Skeletal muscle cell (primary cell): ENCODE results near the gene DESI1.
"Not testable (repeated sequence)": the region's sequence is repeated elsewhere in the genome, so short reads cannot be mapped to it uniquely, and the experiment has no call there.

Experiments
- DNase-seq: peaks from one replicate; pipeline ENCODE4 v3.0.0-alpha.2; 2010; ENCODE audit warnings: low read depth
- H3K4me3 ChIP-seq: 2 replicates; pipeline ENCODE4 v1.5.1; 2011; ENCODE audit warnings: low read depth, mild to moderate bottlenecking, control low read depth, low read length, moderate library complexity

DESI1 gene

GRCh38 chr22:41595703-41596102 lies 25.1 kb downstream of the DESI1 start:
- no peak for DNase-seq
- H3K4me3 ChIP-seq: no peak overlapping the region

GRCh38 chr22:41593336-41593960 lies 27.4 kb downstream of the DESI1 start:
- H3K4me3 ChIP-seq, DNase-seq: not testable (repeated sequence)

- DNase-seq: peak; percentile 98
- peak within 1 kb of the TSS; percentile 89 for H3K4me3 ChIP-seq
These were observed 31.2 kb downstream of the DESI1 start, which contains the start of gene PMM1 for GRCh38 chr22:41589391-41590241. Gene PMM1, minus strand, starts transcription at chr22:41589840. Its CDS starts 35 bp downstream, at chr22:41589805.

- H3K4me3 ChIP-seq: no peak overlapping the region
- no peak for DNase-seq
These were observed 33.5 kb downstream of the DESI1 start for GRCh38 chr22:41587347-41587723.

- DNase-seq: no peak
- H3K4me3 ChIP-seq: no peak overlapping the region
These were observed 34.9 kb downstream of the DESI1 start for GRCh38 chr22:41585898-41586297.

GRCh38 chr22:41584881-41585280 lies 36.0 kb downstream of the DESI1 start:
- no peak for DNase-seq

GRCh38 chr22:41582694-41583093 lies 38.1 kb downstream of the DESI1 start:
- H3K4me3 ChIP-seq: no peak overlapping the region
- no peak for DNase-seq

More at GRCh38 chr22:41584881-41585280, 36.0 kb downstream of the DESI1 start:
- H3K4me3 ChIP-seq: no peak overlapping the region

- no peak for DNase-seq
- H3K4me3 ChIP-seq: no peak overlapping the region
These were observed 40.9 kb downstream of the DESI1 start for GRCh38 chr22:41579997-41580355.

- no peak overlapping the region for H3K4me3 ChIP-seq
- DNase-seq: no peak
These were observed 41.4 kb downstream of the DESI1 start for GRCh38 chr22:41579297-41579996.

GRCh38 chr22:41578818-41579217 lies 42.0 kb downstream of the DESI1 start:
- no peak for DNase-seq
- no peak overlapping the region for H3K4me3 ChIP-seq

- H3K4me3 ChIP-seq: no peak overlapping the region
- no peak for DNase-seq
These were observed 42.7 kb downstream of the DESI1 start for GRCh38 chr22:41578114-41578513.

- no peak for DNase-seq
- H3K4me3 ChIP-seq: no peak overlapping the region
These were observed 44.0 kb downstream of the DESI1 start for GRCh38 chr22:41576877-41577276.

- no peak for DNase-seq
- H3K4me3 ChIP-seq: no peak overlapping the region
These were observed 45.3 kb downstream of the DESI1 start for GRCh38 chr22:41575533-41575932.

- no peak overlapping the region for H3K4me3 ChIP-seq
- no peak for DNase-seq
These were observed 45.9 kb downstream of the DESI1 start for GRCh38 chr22:41574847-41575381.

- no peak overlapping the region for H3K4me3 ChIP-seq
- no peak for DNase-seq
These were observed 47.2 kb downstream of the DESI1 start for GRCh38 chr22:41573677-41574076.

- not testable (repeated sequence) for H3K4me3 ChIP-seq, DNase-seq
These were observed 48.5 kb downstream of the DESI1 start for GRCh38 chr22:41572305-41572704.

GRCh38 chr22:41571786-41572185 lies 49.1 kb downstream of the DESI1 start:
- no peak for DNase-seq
- H3K4me3 ChIP-seq: no peak overlapping the region

GRCh38 chr22:41570221-41570620 lies 50.6 kb downstream of the DESI1 start:
- DNase-seq: no peak

GRCh38 chr22:41568811-41569210 lies 52.0 kb downstream of the DESI1 start:
- no peak overlapping the region for H3K4me3 ChIP-seq
- DNase-seq: no peak

More at GRCh38 chr22:41570221-41570620, 50.6 kb downstream of the DESI1 start:
- no peak overlapping the region for H3K4me3 ChIP-seq

- H3K4me3 ChIP-seq: no peak overlapping the region
These were observed 53.4 kb downstream of the DESI1 start for GRCh38 chr22:41567512-41567768.

More at GRCh38 chr22:41567512-41567768, 53.4 kb downstream of the DESI1 start:
- no peak for DNase-seq
